Lower leg skin (tissue), 4 donors: Measurements from ENCODE around the gene WNT8B. TPM values are rescaled to one million over a fixed set of nuclear protein-coding genes. Genes with fewer than 3 reads are reported as not detected.

Source experiments
- DNase-seq, 2 donors: peaks; one replicate each; pipeline ENCODE4 v3.0.0-alpha.2; 2019; ENCODE audit warnings: low spot score in 2 of 2
- H3K4me3 ChIP-seq: fragments of 200-600 bp; sonication (generic); 2 replicates; pipeline ENCODE4 v1.5.1; 2017; ENCODE audit warnings: mild to moderate bottlenecking, low read depth; ENCODE audit not compliant: poor library complexity, severe bottlenecking
- POLR2A ChIP-seq, 2 donors: fragments of 450-650 bp; IDR thresholded peaks; one replicate each; pipeline ENCODE4 v1.6.1; 2016 to 2017; ENCODE audit warnings: antibody characterized with exemption in 2 of 2, mild to moderate bottlenecking in 1 of 2, moderate library complexity in 1 of 2
- WGBS, 2 donors: methylation state at CpG; one replicate each; pipeline ENCODE4 v1.1.5; 2018; 5-methylcytosine and 5-hydroxymethylcytosine counted together
- intact Hi-C: fragments of 100-400 bp; cut with DNase I; formaldehyde crosslinking; loops from one replicate; pipeline ENCODE4 v1.15.0; 2023; ENCODE audit warnings: low total_unique reads
- total RNA-seq, 4 donors: library from RNA; depleted of rRNA; stranded (reverse); fragments of >200 nt; gene quantifications; one replicate each; pipeline ENCODE4 v1.1.0, GENCODE V29; 2016
- TF ChIP-seq, protein P1 (sequence below), 3 donors: fragments of 450-650 bp; IDR thresholded peaks; one replicate each; pipeline ENCODE4 v1.5.1; 2016; ENCODE audit warnings: antibody characterized with exemption in 3 of 3, mild to moderate bottlenecking in 3 of 3, moderate library complexity in 2 of 3

Gene WNT8B
- total RNA-seq, 4 donors from 2014 or later = 0.42 TPM; not detected in 3

DNA sequence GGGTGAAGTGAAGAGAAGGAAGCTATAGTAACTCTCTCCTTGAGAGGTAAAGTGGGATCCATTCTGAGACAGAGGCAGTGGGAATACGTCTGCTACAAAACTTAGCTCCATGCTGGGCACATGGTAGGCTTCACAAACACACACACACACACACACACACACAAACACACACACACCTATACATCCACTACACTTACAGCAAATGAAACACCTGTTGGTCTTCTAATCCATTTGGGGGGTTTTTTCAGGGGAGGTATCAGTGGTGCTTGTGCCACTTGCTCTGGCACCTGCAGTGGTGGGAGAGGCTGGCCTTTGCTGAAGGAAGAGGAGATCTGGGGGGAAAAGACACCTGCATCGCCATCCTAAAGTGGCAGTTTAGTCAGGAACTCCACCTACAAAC lies 42.4 kb downstream of the WNT8B start:
- WGBS, 2 donors = 98 to 100% methylated on average over 2 of the region's 2 CpGs
- DNase-seq = no peak
- TF ChIP-seq, protein P1, sequence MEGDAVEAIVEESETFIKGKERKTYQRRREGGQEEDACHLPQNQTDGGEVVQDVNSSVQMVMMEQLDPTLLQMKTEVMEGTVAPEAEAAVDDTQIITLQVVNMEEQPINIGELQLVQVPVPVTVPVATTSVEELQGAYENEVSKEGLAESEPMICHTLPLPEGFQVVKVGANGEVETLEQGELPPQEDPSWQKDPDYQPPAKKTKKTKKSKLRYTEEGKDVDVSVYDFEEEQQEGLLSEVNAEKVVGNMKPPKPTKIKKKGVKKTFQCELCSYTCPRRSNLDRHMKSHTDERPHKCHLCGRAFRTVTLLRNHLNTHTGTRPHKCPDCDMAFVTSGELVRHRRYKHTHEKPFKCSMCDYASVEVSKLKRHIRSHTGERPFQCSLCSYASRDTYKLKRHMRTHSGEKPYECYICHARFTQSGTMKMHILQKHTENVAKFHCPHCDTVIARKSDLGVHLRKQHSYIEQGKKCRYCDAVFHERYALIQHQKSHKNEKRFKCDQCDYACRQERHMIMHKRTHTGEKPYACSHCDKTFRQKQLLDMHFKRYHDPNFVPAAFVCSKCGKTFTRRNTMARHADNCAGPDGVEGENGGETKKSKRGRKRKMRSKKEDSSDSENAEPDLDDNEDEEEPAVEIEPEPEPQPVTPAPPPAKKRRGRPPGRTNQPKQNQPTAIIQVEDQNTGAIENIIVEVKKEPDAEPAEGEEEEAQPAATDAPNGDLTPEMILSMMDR (IDR thresholded peaks at IDR 0.05) = no peak
- TF ChIP-seq POLR2A (IDR thresholded peaks at IDR 0.05) = no peak
- no peak overlapping the region for H3K4me3 ChIP-seq
- intact Hi-C loops = no loop called here

DNA sequence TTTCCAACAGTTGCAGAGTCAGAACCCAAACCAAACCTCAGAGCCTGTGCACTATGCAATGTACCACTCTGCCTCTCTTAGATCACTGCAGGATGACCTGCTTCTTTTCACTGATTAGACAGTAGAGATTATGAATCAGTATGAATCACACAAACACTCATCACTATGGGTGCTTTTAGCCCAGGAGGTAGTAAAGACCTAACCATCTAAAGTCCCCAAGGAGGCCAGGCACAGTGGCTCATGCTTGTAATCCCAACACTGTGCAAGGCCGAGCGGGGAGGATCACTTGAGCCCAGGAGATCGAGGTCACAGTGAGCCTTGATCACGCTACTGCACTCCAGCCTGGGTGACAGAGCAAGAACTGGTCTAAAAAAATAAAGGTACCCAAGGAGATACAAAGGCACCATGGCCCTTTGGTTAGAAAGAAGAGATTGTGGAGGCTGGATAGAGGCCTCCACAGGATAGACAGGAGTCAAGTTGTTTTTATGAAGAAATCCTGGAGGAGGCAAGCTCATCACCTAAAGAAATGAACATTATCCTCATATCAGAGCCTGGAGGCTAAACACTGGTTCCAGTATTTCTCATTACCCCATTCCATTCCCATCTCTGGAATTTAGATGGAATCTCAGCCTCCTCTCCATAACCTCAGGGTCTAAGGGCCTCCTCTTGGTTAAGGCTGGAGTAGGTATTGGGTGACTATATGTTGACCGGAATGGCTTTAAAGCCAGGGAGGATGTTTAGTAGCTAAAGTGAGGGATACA lies 44.0 kb downstream of the WNT8B start:
- WGBS, 2 donors = 97 to 100% methylated on average over 5 of the region's 5 CpGs
- TF ChIP-seq, protein P1 (IDR thresholded peaks at IDR 0.05) = no peak
- no peak for TF ChIP-seq POLR2A (IDR thresholded peaks at IDR 0.05)
- H3K4me3 ChIP-seq = no peak overlapping the region
- no peak for DNase-seq
- intact Hi-C loops = no loop called here

DNA sequence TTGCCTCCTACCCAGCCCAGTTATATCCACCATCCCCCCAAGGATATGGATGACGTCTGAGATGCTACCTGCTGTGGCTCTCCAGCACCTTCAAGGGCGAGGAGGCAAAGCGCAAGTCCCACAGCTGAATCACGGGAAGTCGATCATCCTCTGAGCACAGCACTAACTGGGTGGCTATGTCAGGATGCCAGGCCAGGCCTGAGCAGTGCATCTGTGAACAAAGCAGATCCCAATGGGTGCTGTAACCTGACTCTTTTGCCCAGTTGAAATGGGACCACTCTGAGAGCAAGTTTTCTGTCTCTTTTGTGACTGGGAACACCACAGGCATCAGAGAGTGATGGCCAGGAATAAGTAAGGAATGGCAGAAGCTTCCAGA lies 44.5 kb downstream of the WNT8B start:
- intact Hi-C loops = no loop called here
- no peak for DNase-seq
- TF ChIP-seq POLR2A (IDR thresholded peaks at IDR 0.05) = no peak
- TF ChIP-seq, protein P1 (IDR thresholded peaks at IDR 0.05) = no peak
- H3K4me3 ChIP-seq = no peak overlapping the region
- 85 to 100% methylated on average over 5 of the region's 5 CpGs for WGBS, 2 donors

DNA sequence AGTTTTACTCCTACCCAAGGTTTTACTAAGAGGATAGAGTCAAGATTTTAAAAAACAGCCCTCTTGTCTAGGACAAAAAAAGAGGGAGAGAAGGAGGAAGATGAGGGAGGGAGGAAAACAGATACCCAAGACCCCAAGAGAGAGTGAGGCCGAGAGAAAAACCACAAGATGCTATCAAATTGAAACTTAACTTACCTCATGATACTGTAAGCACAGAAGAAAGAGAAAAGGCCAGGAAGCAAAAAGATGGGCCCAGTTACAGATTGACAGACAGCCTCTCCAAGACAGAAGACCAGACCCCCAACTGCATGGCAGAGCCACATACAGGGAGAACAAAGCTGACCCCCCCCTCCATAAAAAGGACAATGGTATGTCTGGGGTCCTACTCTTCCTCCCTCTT lies 45.5 kb downstream of the WNT8B start:
- H3K4me3 ChIP-seq = no peak overlapping the region
- 65 to 70% methylated on average over 1 of the region's 1 CpG for WGBS, 2 donors
- DNase-seq = no peak
- intact Hi-C loops = no loop called here
- no peak for TF ChIP-seq POLR2A (IDR thresholded peaks at IDR 0.05)
- TF ChIP-seq, protein P1 (IDR thresholded peaks at IDR 0.05) = no peak

DNA sequence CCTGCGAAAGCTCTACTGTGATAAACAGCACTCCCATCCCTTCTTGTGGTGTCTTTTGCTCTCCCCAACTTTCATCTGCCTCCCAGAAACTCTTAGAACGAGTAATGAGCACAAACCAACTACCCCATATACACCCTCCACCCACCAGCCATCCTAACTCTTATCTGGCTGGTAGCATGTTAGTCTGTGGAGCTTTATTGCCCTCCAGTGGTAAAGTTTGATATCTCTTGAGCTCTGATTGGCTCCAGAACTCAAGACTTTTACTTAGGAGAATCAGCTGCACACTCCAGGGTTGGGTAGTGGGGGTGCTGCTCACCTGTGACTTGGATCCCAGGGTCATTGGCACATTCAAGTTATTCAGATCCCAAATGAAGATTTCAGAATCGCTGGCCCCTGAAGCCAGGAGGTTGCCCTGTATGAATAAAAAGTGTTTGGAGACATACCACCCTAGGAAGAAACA lies 45.9 kb downstream of the WNT8B start:
- peak in 1 of 2 donors; percentile 46 for DNase-seq
- 55 to 58% methylated on average over 3 of the region's 3 CpGs for WGBS, 2 donors
- H3K4me3 ChIP-seq = no peak overlapping the region
- intact Hi-C loops = no loop called here
- TF ChIP-seq, protein P1 (IDR thresholded peaks at IDR 0.05) = no peak
- TF ChIP-seq POLR2A (IDR thresholded peaks at IDR 0.05) = no peak
